ENCODE measurements around the gene TJP1.

- TF ChIP-seq GATA2 (IDR thresholded peaks at IDR 0.05; ENCODE audit: low read depth, low read length) = no peak
- no peak for TF ChIP-seq GATA3 (IDR thresholded peaks at IDR 0.05; ENCODE audit: low read depth, low read length)
These were observed 86.1 kb downstream of the TJP1 start for GRCh38 chr15:29736012-29736743.
